ENCODE data around the gene NCKAP1.
A peak's percentile ranks its signal among the peaks of the same experiment; 100 is the strongest.
"Not testable (repeated sequence)": the region's sequence is repeated elsewhere in the genome, so short reads cannot be mapped to it uniquely, and the experiment has no call there.

The NCKAP1 gene

DNA sequence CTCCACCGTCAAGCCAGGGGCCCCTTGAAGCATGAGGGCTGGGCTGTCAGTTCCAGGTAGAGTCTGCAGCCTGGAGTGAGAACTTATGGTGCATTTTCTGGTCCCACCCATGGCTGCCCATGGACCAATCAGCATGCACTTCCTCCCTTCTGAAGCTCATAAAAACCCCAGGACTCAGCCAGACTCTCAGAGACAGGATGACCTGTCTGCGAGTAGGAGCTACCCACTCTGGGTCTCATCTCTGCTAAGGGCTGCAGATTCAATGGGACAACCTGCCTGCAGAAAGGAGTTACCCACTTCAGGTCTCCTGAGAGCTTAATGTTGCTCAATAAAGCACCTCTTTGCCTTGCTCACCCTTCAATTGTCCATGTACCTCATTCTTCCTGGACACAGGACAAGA lies 30.9 kb upstream of the NCKAP1 start:
- no peak overlapping the region for H3K27ac ChIP-seq
- no peaks in the 10 kb centered on the region for H3K27me3 ChIP-seq
- H3K4me1 ChIP-seq, result no peaks in the 10 kb centered on the region
- no peaks in the 10 kb centered on the region for H4K20me1 ChIP-seq
- no peak overlapping the region for H3K4me3 ChIP-seq
- no peak overlapping the region for H3K9ac ChIP-seq
- no peaks in the 10 kb centered on the region for H3K36me3 ChIP-seq
- H3K9me3 ChIP-seq, result peaks cover 29% of the 10 kb centered on the region
- TF ChIP-seq Cebpa-rat (IDR thresholded peaks at IDR 0.05), result no peak
- H3K4me2 ChIP-seq, result no peak overlapping the region

DNA sequence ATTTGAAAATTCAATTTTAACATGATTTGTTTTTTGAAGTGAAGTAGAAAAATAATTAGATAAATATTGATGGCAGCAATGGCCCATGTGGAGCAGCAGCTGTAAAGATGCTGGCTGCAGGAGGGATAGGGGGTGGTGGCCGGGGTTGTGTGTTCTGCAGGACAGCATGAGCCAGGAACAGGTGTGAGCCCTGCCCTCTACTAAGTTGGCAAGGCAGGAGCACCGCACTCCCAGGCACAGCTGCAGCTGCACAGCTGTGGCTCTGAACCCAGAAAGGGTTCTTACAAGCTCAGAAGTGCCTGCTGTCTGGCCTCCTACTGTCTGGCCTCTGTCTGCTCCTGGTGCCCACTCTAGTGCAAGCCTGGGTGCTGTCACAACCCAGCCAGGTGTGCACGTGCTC lies 30.3 kb upstream of the NCKAP1 start:
- Histone ChIP-seq H3K9ac (no peak overlapping the region), H3K27me3 (no peaks in the 10 kb centered on the region), H3K27ac (no peak overlapping the region), H4K20me1 (no peaks in the 10 kb centered on the region), H3K4me2 (no peak overlapping the region), H3K36me3 (no peaks in the 10 kb centered on the region), H3K4me1 (no peaks in the 10 kb centered on the region), H3K9me3 (peaks cover 29% of the 10 kb centered on the region), H3K4me3 (no peak overlapping the region)
- TF ChIP-seq Cebpa-rat (IDR thresholded peaks at IDR 0.05), result no peak

DNA sequence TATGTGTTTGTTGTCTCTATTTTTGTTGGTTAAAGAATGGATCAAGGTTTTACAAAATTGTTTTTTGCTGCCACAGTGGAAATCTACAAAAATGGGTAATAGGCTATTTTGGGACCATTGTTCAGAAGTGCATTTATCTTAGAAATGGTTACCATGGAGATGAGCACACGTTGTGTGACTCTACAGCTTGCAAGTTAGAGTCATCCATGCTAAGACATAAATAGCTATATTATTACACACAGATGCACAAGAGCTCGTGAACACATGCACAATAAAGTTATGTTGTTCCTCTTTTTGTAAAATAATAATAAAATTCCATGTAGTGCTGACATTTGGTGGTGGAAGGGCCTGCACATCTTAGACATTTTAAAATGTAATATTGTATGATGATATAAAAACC lies 24.8 kb upstream of the NCKAP1 start:
- peak overlapping the region; percentile 1; the same call in 1 of the 2 replicates for H3K4me2 ChIP-seq
- H3K4me1 ChIP-seq, result peaks cover 9% of the 10 kb centered on the region
- H3K36me3 ChIP-seq, result no peaks in the 10 kb centered on the region
- H3K27me3 ChIP-seq, result no peaks in the 10 kb centered on the region
- H3K9me3 ChIP-seq, result no peaks in the 10 kb centered on the region
- H3K27ac ChIP-seq, result no peak overlapping the region
- H3K9ac ChIP-seq, result no peak overlapping the region
- TF ChIP-seq Cebpa-rat (IDR thresholded peaks at IDR 0.05), result no peak
- no peak overlapping the region for H3K4me3 ChIP-seq
- no peaks in the 10 kb centered on the region for H4K20me1 ChIP-seq

DNA sequence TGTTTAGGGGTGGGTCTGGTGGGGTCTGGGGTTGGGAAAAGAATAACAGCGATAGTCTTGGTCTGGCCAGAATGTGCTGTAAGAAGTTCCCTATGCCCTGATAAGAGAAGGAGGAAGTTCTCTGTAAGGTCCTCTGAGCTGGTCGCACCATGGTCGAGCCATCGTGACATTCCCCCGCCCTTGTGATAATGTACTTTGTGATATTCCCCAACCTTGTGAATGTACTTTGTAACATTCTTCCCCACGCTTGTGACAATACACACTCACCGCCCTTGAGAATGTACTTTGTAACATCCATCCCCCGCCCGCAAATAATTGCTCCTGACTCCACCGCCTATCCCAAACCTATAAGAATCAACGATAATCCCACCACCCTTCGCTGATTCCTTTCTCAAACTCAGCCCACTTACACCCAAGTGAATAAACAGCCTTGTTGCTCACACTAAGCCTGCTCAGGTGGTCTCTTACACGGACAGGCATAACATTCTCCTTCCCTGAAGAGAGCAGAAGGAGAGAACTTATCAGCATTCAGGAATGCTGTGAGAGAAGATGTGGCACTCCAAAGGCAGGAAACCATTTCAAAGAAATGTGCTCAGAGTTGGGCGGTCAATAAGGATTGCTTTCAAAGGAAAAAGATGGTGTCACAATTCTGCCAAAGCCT lies 22.4 kb upstream of the NCKAP1 start:
- Histone ChIP-seq H3K27ac (no peak overlapping the region), H4K20me1 (no peaks in the 10 kb centered on the region)

DNA sequence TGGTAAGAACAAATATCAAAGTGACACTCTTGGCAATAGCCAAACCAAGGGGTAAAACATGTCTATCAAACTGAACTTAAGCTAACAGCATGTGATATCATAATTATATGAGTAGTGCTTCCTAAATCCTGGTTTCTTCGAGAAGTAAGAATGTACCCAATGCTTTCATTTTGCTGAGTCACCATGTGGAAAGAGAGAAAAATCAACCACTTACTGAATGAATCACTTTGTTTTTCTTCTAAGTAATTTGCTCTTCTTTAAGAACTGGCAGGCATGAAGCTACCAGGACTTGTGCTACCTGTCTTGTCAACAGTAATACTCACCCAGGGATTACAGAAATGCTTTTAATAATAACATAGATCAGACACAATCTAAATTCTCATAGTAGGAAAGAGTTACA lies 21.3 kb upstream of the NCKAP1 start:
- Histone ChIP-seq H3K27ac (no peak overlapping the region), H3K4me2 (no peak overlapping the region)

More for the DNA sequence above, 22.4 kb upstream of the NCKAP1 start:
- Histone ChIP-seq H3K9ac (no peak overlapping the region), H3K4me1 (peaks cover 9% of the 10 kb centered on the region), H3K36me3 (no peaks in the 10 kb centered on the region), H3K9me3 (no peaks in the 10 kb centered on the region), H3K27me3 (no peaks in the 10 kb centered on the region), H3K4me2 (no peak overlapping the region), H3K4me3 (no peak overlapping the region)
- TF ChIP-seq Cebpa-rat (IDR thresholded peaks at IDR 0.05), result no peak

DNA sequence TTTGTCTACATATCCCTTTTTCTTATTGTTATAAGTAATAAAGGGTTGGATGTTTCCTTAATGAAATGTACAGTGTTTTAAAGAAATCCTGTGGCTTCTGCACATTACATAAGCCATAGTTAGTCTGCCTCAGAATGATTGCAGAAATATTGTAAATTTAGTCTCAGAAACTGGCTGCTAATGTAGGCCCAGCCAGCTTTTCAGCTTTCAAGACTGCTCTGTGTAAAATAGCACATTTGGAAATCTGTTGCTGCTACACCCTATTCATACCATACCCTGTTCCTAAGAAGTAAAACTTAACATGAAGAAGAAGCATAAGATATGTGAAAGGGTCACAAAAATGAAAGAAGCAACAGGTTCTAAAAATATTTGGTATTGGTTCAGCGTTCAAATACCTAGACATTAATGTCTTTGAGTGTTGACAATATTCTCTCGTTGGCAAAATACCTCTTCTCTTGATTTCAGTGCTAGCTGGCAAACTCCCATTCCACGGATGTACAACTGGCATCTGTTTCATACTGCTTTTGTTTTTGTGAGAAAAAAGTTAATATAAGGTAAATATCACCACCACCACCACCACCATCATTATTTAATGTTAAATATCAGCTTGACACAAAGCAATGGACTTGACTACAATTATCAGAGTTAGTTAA lies 19.2 kb upstream of the NCKAP1 start:
- H3K4me2 ChIP-seq, result no peak overlapping the region
- no peaks in the 10 kb centered on the region; the same call in 1 of the 2 replicates for H3K4me1 ChIP-seq
- H3K36me3 ChIP-seq, result no peaks in the 10 kb centered on the region
- no peaks in the 10 kb centered on the region for H3K27me3 ChIP-seq
- no peak overlapping the region for H3K27ac ChIP-seq
- no peak overlapping the region for H3K4me3 ChIP-seq
- H4K20me1 ChIP-seq, result no peaks in the 10 kb centered on the region
- H3K9ac ChIP-seq, result no peak overlapping the region
- no peaks in the 10 kb centered on the region for H3K9me3 ChIP-seq
- TF ChIP-seq Cebpa-rat (IDR thresholded peaks at IDR 0.05), result no peak

More for the DNA sequence above, 21.3 kb upstream of the NCKAP1 start:
- Histone ChIP-seq H4K20me1 (no peaks in the 10 kb centered on the region), H3K4me1 (peaks cover 9% of the 10 kb centered on the region), H3K36me3 (no peaks in the 10 kb centered on the region), H3K27me3 (no peaks in the 10 kb centered on the region), H3K4me3 (no peak overlapping the region), H3K9me3 (no peaks in the 10 kb centered on the region), H3K9ac (no peak overlapping the region)
- TF ChIP-seq Cebpa-rat (IDR thresholded peaks at IDR 0.05), result no peak

DNA sequence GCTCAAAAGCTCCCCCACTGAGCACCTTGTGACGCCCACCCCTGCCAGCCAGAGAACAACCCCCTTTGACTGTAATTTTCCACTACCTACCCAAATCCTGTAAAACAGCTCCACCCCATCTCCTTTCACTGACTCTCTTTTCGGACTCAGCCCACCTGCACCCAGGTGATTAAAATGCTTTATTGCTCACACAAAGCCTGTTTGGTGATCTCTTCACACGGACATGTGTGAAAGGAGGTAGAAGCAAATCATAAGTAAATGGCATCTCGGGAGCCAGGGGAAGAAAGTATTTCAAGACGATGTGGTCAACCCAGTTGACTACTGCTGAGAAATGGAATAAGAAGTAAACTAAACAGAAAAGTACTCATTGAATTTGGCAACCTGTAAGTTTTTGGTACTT lies 11.2 kb upstream of the NCKAP1 start:
- Histone ChIP-seq H3K36me3 (no peaks in the 10 kb centered on the region), H3K4me1 (no peaks in the 10 kb centered on the region), H3K9ac (no peak overlapping the region), H3K27ac (no peak overlapping the region), H4K20me1 (no peaks in the 10 kb centered on the region), H3K27me3 (no peaks in the 10 kb centered on the region), H3K4me2 (no peak overlapping the region), H3K9me3 (peaks cover 15% of the 10 kb centered on the region), H3K4me3 (no peak overlapping the region)
- TF ChIP-seq Cebpa-rat (IDR thresholded peaks at IDR 0.05), result no peak

DNA sequence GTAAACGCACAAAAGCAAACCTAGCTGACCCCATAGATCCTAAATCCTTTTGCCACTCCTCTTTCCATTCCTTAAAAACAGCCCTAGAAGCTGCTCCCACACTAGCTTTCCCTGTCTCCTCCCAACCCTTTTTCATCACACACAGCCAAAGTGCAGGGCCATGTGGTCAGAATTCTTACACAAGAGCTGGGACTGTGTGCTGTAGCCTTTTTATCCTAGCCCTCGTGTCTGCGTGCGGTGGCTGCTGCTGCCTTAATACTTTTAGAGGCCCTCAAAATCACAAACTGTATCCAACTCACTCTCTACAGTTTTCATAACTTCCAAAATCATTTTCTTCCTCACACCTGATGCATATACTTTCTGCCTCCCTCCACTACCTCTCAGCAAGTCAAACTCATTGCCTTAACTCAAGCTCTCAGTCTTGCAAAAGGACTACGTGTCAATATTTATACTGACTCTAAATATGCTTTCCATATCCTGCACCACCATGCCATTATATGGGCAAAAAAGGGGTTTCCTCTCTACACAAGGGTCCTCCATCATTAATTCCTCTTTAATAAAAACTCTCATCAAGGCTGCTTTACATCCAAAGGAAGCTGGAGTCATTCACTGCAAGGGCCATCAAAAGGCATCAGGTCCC lies 9.3 kb upstream of the NCKAP1 start:
- not testable (repeated sequence) for H3K9ac ChIP-seq, H3K4me1 ChIP-seq, H3K27ac ChIP-seq, H3K4me2 ChIP-seq, H3K36me3 ChIP-seq, H3K4me3 ChIP-seq, H3K27me3 ChIP-seq, H4K20me1 ChIP-seq
- H3K9me3 ChIP-seq, result peaks cover 15% of the 10 kb centered on the region

DNA sequence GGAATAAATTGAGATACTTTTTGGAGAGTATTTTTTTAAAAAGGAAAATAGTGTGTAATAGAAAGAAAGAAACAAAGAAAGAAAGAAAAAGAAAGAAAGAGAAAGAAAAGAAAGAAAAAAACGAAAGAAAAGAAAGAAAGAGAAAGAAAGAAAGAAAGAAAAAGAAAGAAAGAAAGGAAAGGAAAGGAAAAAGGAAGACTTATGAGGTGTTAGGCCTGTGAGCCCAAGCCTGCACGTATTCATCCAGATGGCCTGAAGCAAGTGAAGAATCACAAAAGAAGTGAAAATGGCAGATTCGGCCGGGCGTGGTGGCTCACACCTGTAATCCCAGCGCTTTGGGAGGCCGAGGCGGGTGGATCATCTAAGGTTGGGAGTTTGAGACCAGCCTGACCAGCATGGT lies 5.3 kb upstream of the NCKAP1 start:
- H4K20me1 ChIP-seq, H3K36me3 ChIP-seq, H3K27me3 ChIP-seq, H3K4me3 ChIP-seq, H3K4me2 ChIP-seq, H3K9ac ChIP-seq, H3K27ac ChIP-seq, H3K4me1 ChIP-seq: not testable (repeated sequence)
- peaks cover 20% of the 10 kb centered on the region for H3K9me3 ChIP-seq

DNA sequence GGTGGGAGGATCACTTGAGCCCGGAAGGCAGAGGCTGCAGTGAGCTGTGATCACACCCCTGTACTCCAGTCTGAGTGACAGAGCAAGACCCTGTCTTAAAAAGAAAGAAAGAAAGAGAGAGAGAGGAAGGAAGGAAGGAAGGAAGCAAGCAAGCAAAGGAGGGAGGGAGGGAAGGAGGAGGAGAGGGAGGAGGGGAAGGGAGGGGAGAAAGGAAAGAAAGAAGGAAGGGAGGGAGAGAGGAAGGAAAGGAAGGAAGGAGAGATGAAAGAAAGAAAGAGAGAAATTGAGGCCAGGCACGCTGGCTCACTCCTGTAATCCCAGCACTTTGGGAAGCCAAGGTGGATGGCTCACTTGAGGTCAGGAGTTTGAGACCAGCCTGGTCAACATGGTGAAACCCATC lies 2.3 kb upstream of the NCKAP1 start:
- Histone ChIP-seq H3K4me3 (no peak overlapping the region), H3K9ac (no peak overlapping the region), H3K27me3 (peaks cover 20% of the 10 kb centered on the region), H4K20me1 (no peaks in the 10 kb centered on the region), H3K36me3 (no peaks in the 10 kb centered on the region), H3K4me1 (peaks cover 13% of the 10 kb centered on the region), H3K4me2 (no peak overlapping the region), H3K27ac (no peak overlapping the region), H3K9me3 (peaks cover 17% of the 10 kb centered on the region)
- no peak for TF ChIP-seq Cebpa-rat (IDR thresholded peaks at IDR 0.05)

Data from BLaER1 (cell line).